ENCODE results near the gene ENAH. TPM values are rescaled to one million over a fixed set of nuclear protein-coding genes. Genes with fewer than 3 reads are reported as not detected.

ENAH gene
- total RNA-seq, 1 donor from 2014 or later: 258 TPM

- no peak for DNase-seq (ENCODE audit: low spot score)
Measured at GRCh38 chr1:225460021-225460736, 192.7 kb downstream of the ENAH start.

- DNase-seq (ENCODE audit: low spot score): no peak
Measured at GRCh38 chr1:225458222-225458631, 194.7 kb downstream of the ENAH start.

- DNase-seq (ENCODE audit: low spot score): no peak
Measured at GRCh38 chr1:225454733-225455132, 198.2 kb downstream of the ENAH start.

GRCh38 chr1:225453797-225454648 lies 198.9 kb downstream of the ENAH start:
- no peak for DNase-seq (ENCODE audit: low spot score)

- DNase-seq (ENCODE audit: low spot score): no peak
Measured at GRCh38 chr1:225451840-225452515, 200.9 kb downstream of the ENAH start.

GRCh38 chr1:225451340-225451739 lies 201.6 kb downstream of the ENAH start:
- DNase-seq (ENCODE audit: low spot score): no peak

GRCh38 chr1:225450491-225451191 lies 202.3 kb downstream of the ENAH start:
- DNase-seq (ENCODE audit: low spot score): no peak

- no peak for DNase-seq (ENCODE audit: low spot score)
Measured at GRCh38 chr1:225449774-225450173, 203.1 kb downstream of the ENAH start.

GRCh38 chr1:225449261-225449660 lies 203.7 kb downstream of the ENAH start:
- DNase-seq (ENCODE audit: low spot score): peak; percentile 89

GRCh38 chr1:225448146-225448805 lies 204.6 kb downstream of the ENAH start:
- DNase-seq (ENCODE audit: low spot score): no peak

GRCh38 chr1:225447650-225448089 lies 205.3 kb downstream of the ENAH start:
- DNase-seq (ENCODE audit: low spot score): peak; percentile 72

- no peak for DNase-seq (ENCODE audit: low spot score)
Measured at GRCh38 chr1:225446981-225447615, 205.8 kb downstream of the ENAH start.

- DNase-seq (ENCODE audit: low spot score): no peak
Measured at GRCh38 chr1:225446595-225446960, 206.3 kb downstream of the ENAH start.

- no peak for DNase-seq (ENCODE audit: low spot score)
Measured at GRCh38 chr1:225445639-225446594, 207.0 kb downstream of the ENAH start.

GRCh38 chr1:225442123-225442505 lies 210.8 kb downstream of the ENAH start:
- no peak for DNase-seq (ENCODE audit: low spot score)

- DNase-seq (ENCODE audit: low spot score): no peak
Measured at GRCh38 chr1:225441314-225442122, 211.4 kb downstream of the ENAH start.

- DNase-seq (ENCODE audit: low spot score): no peak
Measured at GRCh38 chr1:225440380-225441221, 212.3 kb downstream of the ENAH start.

Measured in mucosa of gallbladder (tissue), 1 donor.